HG03354 (cell line): ENCODE data around the gene ALK.
"Not testable (repeated sequence)": the region's sequence is repeated elsewhere in the genome, so short reads cannot be mapped to it uniquely, and the experiment has no call there.

Experiments
- ATAC-seq: cut with Tn5 transposase; IDR thresholded peaks from one replicate; pipeline ENCODE4 v1.9.1; 2021; ENCODE audit warnings: mild to moderate bottlenecking; ENCODE audit not compliant: unreplicated experiment, poor library complexity, severe bottlenecking

Gene ALK

DNA sequence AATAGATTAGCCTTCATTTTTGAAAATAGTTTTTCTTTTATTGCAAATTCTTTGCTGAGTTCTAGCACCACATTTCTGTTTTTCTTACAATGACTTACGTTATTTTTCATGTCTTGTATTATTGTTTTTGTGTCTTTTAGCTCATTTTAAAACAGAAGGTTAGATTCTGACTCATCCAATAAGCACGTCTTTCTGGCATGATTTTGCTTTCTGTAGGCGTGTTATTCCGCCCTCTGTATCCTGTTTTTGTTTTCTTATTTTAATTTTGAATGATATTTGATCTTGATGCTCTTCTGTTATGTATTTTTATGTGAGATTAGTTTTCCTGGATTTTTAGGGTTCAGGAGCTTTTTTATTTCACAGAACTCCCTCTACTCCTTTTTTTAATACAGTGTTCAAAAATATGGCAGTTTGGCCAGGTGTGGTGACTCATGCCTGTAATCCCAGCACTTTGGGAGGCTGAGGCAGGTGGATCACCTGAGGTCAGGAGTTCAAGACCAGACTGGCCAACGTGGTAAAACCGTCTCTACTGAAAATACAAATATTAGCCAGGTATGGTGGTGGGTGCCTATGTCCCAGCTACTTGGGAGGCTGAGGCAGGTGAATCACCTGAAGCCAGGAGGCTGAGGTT lies 661.1 kb downstream of the ALK start:
- ATAC-seq, result no peak

DNA sequence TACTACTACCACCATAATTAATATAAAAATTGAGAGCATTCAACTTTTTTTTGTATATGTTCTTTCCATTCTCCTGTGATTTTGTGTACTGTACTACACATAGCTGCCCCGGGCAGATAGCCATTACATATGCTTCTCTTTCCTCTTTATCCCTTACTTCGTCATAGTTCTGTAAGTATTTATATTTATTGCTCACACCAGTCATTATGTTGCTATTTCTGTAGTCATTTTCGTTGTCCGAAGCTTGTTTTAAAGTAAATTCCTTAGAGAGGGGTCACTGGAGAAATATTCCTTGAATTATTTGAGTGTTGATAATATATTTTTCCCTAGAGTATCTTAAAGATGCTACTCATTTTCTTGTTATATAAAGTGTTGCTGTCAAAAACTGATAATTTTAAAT lies 662.2 kb downstream of the ALK start:
- no peak for ATAC-seq

DNA sequence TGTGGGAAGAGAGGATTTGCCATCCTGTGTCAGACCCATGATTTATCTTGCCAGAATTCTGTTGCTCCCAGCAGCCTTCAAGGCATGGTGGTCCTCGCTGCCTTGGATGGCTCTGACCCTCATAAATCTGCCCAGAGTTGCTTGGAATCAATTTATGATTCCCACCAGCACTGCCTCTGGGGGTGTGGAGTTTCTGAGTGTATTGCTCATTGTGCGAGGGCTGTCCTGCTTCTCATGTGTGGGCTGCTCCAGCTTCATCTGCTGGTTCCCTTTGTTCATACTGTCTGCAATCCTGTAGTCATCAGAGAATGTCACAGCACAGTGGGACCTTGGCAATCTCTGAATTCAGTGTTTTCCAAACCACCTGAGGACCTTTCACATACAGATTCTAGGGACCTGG lies 666.4 kb downstream of the ALK start:
- ATAC-seq, result no peak

DNA sequence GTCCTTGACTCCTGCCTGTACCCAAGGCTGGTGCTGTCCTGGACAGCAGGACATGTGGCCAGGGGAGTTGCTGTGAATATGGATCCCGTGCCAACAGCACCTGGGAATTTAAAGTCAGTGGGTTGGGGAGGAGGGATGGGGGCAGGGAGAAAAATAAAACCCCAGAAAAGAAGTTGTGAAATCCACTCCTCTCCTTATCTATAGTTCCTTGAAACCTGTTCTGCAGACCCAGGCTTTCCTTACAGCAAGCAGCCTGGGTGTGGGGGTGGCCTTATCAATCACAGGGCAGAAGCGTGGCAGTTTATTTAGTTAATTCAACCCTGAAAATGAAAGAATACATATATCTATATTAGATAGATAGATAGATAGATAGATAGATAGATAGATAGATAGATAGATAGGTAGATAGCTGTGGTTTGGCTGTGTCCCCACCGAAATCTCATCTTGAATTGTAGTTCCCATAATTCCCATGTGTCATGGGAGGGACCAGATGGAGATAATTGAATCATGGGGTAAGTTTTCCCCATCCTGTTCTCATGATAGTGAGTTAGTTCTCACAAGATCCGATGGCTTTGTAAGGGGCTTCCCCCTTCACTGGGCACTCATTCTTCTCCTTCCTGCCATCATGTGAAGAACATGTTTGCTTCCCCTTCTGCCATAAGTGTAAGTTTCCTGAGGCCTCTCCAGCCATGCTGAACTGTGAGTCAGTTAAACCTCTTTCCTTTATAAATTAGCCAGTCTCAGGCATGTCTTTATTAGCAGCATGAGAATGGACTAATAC lies 667.7 kb downstream of the ALK start:
- ATAC-seq, result not testable (repeated sequence)

DNA sequence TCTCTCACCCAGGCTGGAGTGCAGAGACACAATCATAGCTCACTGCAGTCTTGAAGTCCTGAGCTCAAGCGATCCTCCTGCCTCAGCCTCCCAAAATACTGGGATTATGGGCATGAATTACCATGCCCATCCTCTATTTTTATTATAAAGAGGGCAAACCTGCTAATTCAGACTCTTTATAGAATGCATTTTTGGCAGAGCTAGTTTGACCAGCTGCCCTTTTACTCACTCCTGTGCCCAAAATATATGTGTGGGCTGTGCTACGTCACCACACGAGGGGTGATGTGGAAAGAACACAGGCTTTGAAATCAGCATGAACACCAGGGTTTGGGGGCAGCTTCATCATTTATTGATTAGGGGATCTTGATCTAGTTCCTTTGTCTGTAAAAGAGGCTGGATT lies 668.4 kb downstream of the ALK start:
- no peak for ATAC-seq

- ATAC-seq, result no peak
These were observed 670.0 kb downstream of the ALK start for GRCh38 chr2:29251406-29251805.

DNA sequence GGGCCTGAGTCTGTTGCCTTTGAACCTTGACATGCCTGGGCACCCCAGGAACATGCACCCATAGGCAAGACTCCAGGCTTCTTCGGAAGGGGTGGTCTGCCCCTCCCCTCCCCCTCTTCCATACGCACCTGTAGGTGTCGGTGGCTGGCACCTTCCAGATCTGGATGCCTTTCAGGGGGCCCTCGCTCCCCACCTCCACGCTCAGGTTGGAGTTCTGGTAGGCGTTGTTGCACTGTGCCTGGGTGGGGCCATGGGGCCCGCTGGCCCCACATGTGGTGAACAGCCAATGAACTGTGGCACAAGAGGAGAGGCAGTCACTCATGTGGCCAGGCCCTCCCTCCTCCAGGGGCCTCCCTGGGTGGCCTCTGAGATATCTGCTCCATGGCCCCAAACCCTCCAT lies 670.4 kb downstream of the ALK start:
- ATAC-seq, result no peak

GRCh38 chr2:29249666-29250253 lies 671.6 kb downstream of the ALK start:
- ATAC-seq, result no peak

DNA sequence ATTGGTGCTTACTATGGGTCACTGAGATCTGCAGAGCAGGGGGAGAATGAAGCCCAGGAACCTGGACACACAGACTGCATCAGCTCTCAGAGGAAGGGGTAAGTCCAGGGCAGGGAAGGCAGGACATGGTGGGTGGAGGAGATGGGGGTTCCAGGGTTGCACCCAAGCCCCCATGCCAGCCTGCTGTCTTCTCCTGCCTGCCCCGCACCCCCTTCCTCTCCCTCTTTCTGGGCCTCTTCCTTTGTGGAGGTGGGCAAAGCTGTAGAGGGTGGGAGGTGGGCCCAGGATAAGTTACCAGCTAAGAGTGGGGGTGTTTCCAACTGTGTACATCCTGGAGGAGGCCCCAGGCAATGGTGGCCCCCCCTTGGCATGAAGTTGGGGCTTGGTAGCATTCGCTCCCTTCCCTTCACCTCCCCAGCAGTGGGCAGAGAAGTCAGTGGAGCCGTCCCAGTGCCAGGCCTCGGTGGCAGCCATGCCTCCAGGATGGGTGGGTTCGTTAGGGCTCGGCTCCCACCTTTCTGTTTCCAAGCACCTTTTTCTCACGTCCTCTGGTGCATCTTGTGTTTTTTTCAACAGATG lies 674.0 kb downstream of the ALK start:
- ATAC-seq, result no peak

- no peak for ATAC-seq
These were observed 674.7 kb downstream of the ALK start for GRCh38 chr2:29246383-29247300.

GRCh38 chr2:29245742-29246382 lies 675.5 kb downstream of the ALK start:
- no peak for ATAC-seq

DNA sequence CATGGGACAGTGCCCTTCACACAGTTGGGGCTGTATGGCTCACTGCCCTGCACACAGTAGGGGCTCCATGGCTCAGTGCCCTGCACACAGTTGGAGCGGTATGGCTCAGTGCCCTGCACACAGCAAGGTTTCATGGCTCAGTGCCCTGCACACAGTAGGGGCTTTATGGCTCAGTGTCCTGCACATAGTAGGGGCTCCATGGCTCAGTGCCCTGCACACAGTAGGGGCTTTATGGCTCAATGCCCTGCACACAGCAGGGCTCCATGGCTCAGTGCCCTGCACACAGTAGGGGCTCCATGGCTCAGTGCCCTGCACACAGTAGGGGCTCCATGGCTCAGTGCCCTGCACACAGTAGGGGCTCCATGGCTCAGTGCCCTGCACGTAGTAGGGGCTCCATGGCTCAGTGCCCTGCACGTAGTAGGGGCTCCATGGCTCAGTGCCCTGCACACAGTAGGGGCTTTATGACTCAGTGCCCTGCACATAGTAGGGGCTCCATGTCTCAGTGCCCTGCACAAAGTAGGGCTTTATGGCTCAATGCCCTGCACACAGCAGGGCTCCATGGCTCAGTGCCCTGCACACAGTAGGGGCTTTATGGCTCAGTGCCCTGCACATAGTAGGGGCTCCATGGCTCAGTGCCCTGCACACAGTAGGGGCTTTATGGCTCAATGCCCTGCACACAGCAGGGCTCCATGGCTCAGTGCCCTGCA lies 676.2 kb downstream of the ALK start:
- ATAC-seq, result not testable (repeated sequence)

DNA sequence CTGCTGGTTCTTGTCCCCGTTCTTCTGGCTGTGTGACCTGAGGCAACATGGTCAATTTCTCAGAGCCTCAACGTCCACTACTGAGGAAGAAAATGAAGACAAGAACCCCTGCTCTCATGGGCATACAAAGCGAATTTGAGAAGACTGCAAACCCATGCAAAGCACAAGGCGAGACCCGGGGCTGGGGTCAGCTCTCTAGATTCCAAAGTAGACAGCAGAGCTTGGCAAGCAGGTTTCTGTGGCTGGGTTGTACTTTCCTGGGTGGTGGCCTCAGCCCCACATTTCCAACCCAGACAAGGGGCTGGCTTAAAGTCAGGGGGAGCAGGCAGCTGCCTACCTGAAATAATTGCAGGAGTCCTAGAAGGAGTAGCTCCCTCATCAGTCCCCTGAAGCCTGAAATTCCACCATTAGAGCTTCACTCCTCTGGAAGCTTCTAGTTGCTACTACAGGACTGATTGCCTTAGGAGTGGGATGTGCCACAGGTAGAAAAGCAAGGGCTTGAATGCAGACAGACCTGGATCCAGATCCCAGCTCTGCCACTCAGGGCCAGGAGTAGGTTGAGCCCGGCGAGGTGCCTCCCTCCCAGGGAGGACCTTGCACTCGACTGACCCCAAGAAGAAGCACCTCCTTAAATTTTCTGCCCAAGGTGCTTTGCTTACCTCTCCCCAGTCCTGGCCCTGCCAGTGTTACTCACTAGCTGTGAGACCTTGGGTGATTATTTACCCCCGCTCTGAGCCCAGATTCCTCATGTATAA lies 678.6 kb downstream of the ALK start:
- no peak for ATAC-seq

GRCh38 chr2:29241955-29242565 lies 679.3 kb downstream of the ALK start:
- peak; percentile 49 for ATAC-seq

- no peak for ATAC-seq
These were observed 680.0 kb downstream of the ALK start for GRCh38 chr2:29241341-29241740.

- no peak for ATAC-seq
These were observed 680.8 kb downstream of the ALK start for GRCh38 chr2:29240601-29241000.

- ATAC-seq, result no peak
These were observed 682.0 kb downstream of the ALK start for GRCh38 chr2:29239209-29239960.
